Measurements from ENCODE around the gene LCA5L.
"Not testable (repeated sequence)": the region's sequence is repeated elsewhere in the genome, so short reads cannot be mapped to it uniquely, and the experiment has no call there.

Gene LCA5L

GRCh38 chr21:39384674-39385298 lies 60.8 kb downstream of the LCA5L start:
- H4K5ac ChIP-seq (ENCODE audit: low read length), result no peak overlapping the region
- H3K4me2 ChIP-seq (ENCODE audit: low read length), result no peak overlapping the region
- no peaks in the 10 kb centered on the region for H3K36me3 ChIP-seq (ENCODE audit: control insufficient read depth, insufficient read depth, low read length)
- H2BK5ac ChIP-seq (ENCODE audit: low read length), result no peak overlapping the region
- H4K8ac ChIP-seq (ENCODE audit: low read depth, low read length), result no peak overlapping the region
- H3K79me1 ChIP-seq (ENCODE audit: low read length), result peaks cover 6% of the 10 kb centered on the region
- no peak overlapping the region for H3K27ac ChIP-seq (ENCODE audit: low read depth, low read length)
- H2BK15ac ChIP-seq (replicated peaks; ENCODE audit: low read depth), result no peak overlapping the region
- H3K9ac ChIP-seq (ENCODE audit: low read length), result no peak overlapping the region
- DNase-seq, result no peak
- peaks cover 3% of the 10 kb centered on the region for H3K4me1 ChIP-seq (ENCODE audit: control insufficient read depth, low read depth, low read length)
- H3K27me3 ChIP-seq (ENCODE audit: insufficient read depth, low read length, poor library complexity), result no peaks in the 10 kb centered on the region
- H2BK120ac ChIP-seq (ENCODE audit: low read depth, low read length), result no peak overlapping the region
- H2AK5ac ChIP-seq (ENCODE audit: low read length), result no peak overlapping the region
- no peak overlapping the region for H3K23ac ChIP-seq (ENCODE audit: low read length)
- H3K79me2 ChIP-seq (ENCODE audit: control insufficient read depth, insufficient read depth, low read length), result no peaks in the 10 kb centered on the region
- no peak overlapping the region for H3K4ac ChIP-seq (ENCODE audit: low read depth, low read length)
- no peak overlapping the region for H3K4me3 ChIP-seq (ENCODE audit: low read length)
- no peak overlapping the region for H3K18ac ChIP-seq (ENCODE audit: low read length)
- no CpG with 5 or more reads among the region's 13 CpGs for WGBS (ENCODE audit: extremely low coverage, insufficient coverage, low lambda C conversion rate)
- no peak overlapping the region for H3K56ac ChIP-seq (ENCODE audit: low read length)

GRCh38 chr21:39382096-39382495 lies 63.5 kb downstream of the LCA5L start:
- H2BK5ac ChIP-seq (ENCODE audit: low read length); H3K79me1 ChIP-seq (ENCODE audit: low read length); H3K4me2 ChIP-seq (ENCODE audit: low read length); H2BK120ac ChIP-seq (ENCODE audit: low read depth, low read length); H2BK15ac ChIP-seq (replicated peaks; ENCODE audit: low read depth); H3K4me1 ChIP-seq (ENCODE audit: control insufficient read depth, low read depth, low read length); H3K9ac ChIP-seq (ENCODE audit: low read length); H3K56ac ChIP-seq (ENCODE audit: low read length); H3K4ac ChIP-seq (ENCODE audit: low read depth, low read length); H3K36me3 ChIP-seq (ENCODE audit: control insufficient read depth, insufficient read depth, low read length); H4K5ac ChIP-seq (ENCODE audit: low read length); DNase-seq; H4K8ac ChIP-seq (ENCODE audit: low read depth, low read length); H3K4me3 ChIP-seq (ENCODE audit: low read length); H3K27me3 ChIP-seq (ENCODE audit: insufficient read depth, low read length, poor library complexity); H2AK5ac ChIP-seq (ENCODE audit: low read length); H3K23ac ChIP-seq (ENCODE audit: low read length); H3K27ac ChIP-seq (ENCODE audit: low read depth, low read length); H3K18ac ChIP-seq (ENCODE audit: low read length); H3K79me2 ChIP-seq (ENCODE audit: control insufficient read depth, insufficient read depth, low read length): not testable (repeated sequence)
- WGBS (ENCODE audit: extremely low coverage, insufficient coverage, low lambda C conversion rate), result 100% methylated on average over 1 of the region's 7 CpGs

GRCh38 chr21:39381009-39381408 lies 64.6 kb downstream of the LCA5L start:
- DNase-seq, result no peak
- Histone ChIP-seq H3K27ac (ENCODE audit: low read depth, low read length) (no peak overlapping the region), H3K27me3 (ENCODE audit: insufficient read depth, low read length, poor library complexity) (no peaks in the 10 kb centered on the region), H4K8ac (ENCODE audit: low read depth, low read length) (no peak overlapping the region), H3K23ac (ENCODE audit: low read length) (no peak overlapping the region), H3K9ac (ENCODE audit: low read length) (peak overlapping the region; percentile 38), H2BK120ac (ENCODE audit: low read depth, low read length) (no peak overlapping the region), H3K79me2 (ENCODE audit: control insufficient read depth, insufficient read depth, low read length) (no peaks in the 10 kb centered on the region), H3K4ac (ENCODE audit: low read depth, low read length) (no peak overlapping the region), H3K4me2 (ENCODE audit: low read length) (peak overlapping the region; percentile 70), H3K4me3 (ENCODE audit: low read length) (peak overlapping the region; percentile 81), H4K5ac (ENCODE audit: low read length) (no peak overlapping the region), H3K4me1 (ENCODE audit: control insufficient read depth, low read depth, low read length) (peaks cover 5% of the 10 kb centered on the region), H2AK5ac (ENCODE audit: low read length) (no peak overlapping the region), H3K79me1 (ENCODE audit: low read length) (peaks cover 2% of the 10 kb centered on the region), H3K36me3 (ENCODE audit: control insufficient read depth, insufficient read depth, low read length) (no peaks in the 10 kb centered on the region), H3K56ac (ENCODE audit: low read length) (peak overlapping the region; percentile 40), H3K18ac (ENCODE audit: low read length) (no peak overlapping the region), H2BK15ac (replicated peaks; ENCODE audit: low read depth) (no peak overlapping the region), H2BK5ac (ENCODE audit: low read length) (no peak overlapping the region)
- WGBS (ENCODE audit: extremely low coverage, insufficient coverage, low lambda C conversion rate), result no CpG with 5 or more reads among the region's 12 CpGs

- H3K4ac ChIP-seq (ENCODE audit: low read depth, low read length), result no peak overlapping the region
These were observed 65.3 kb downstream of the LCA5L start for GRCh38 chr21:39379986-39380891.

GRCh38 chr21:39377444-39378050 lies 68.0 kb downstream of the LCA5L start:
- H3K23ac ChIP-seq (ENCODE audit: low read length), result no peak overlapping the region
- no peak overlapping the region for H4K8ac ChIP-seq (ENCODE audit: low read depth, low read length)
- H3K27ac ChIP-seq (ENCODE audit: low read depth, low read length), result no peak overlapping the region
- no peak overlapping the region for H2BK15ac ChIP-seq (replicated peaks; ENCODE audit: low read depth)
- H2AK5ac ChIP-seq (ENCODE audit: low read length), result no peak overlapping the region
- no peak overlapping the region for H3K4me2 ChIP-seq (ENCODE audit: low read length)
- H2BK120ac ChIP-seq (ENCODE audit: low read depth, low read length), result no peak overlapping the region
- no peak overlapping the region for H3K4ac ChIP-seq (ENCODE audit: low read depth, low read length)
- no peak overlapping the region for H3K4me3 ChIP-seq (ENCODE audit: low read length)
- no CpG with 5 or more reads among the region's 7 CpGs for WGBS (ENCODE audit: extremely low coverage, insufficient coverage, low lambda C conversion rate)
- H3K79me1 ChIP-seq (ENCODE audit: low read length), result no peaks in the 10 kb centered on the region
- H3K56ac ChIP-seq (ENCODE audit: low read length), result peak overlapping the region; percentile 67
- H3K36me3 ChIP-seq (ENCODE audit: control insufficient read depth, insufficient read depth, low read length), result no peaks in the 10 kb centered on the region
- H3K18ac ChIP-seq (ENCODE audit: low read length), result no peak overlapping the region
- no peaks in the 10 kb centered on the region for H3K27me3 ChIP-seq (ENCODE audit: insufficient read depth, low read length, poor library complexity)
- H3K9ac ChIP-seq (ENCODE audit: low read length), result no peak overlapping the region
- H4K5ac ChIP-seq (ENCODE audit: low read length), result no peak overlapping the region
- peaks cover 5% of the 10 kb centered on the region for H3K4me1 ChIP-seq (ENCODE audit: control insufficient read depth, low read depth, low read length)
- H2BK5ac ChIP-seq (ENCODE audit: low read length), result no peak overlapping the region
- H3K79me2 ChIP-seq (ENCODE audit: control insufficient read depth, insufficient read depth, low read length), result no peaks in the 10 kb centered on the region
- DNase-seq, result peak; percentile 54

More at GRCh38 chr21:39379986-39380891, 65.3 kb downstream of the LCA5L start:
- Histone ChIP-seq H3K56ac (ENCODE audit: low read length) (peak overlapping the region; percentile 46), H2BK15ac (replicated peaks; ENCODE audit: low read depth) (no peak overlapping the region), H3K27me3 (ENCODE audit: insufficient read depth, low read length, poor library complexity) (no peaks in the 10 kb centered on the region), H3K36me3 (ENCODE audit: control insufficient read depth, insufficient read depth, low read length) (no peaks in the 10 kb centered on the region), H3K4me1 (ENCODE audit: control insufficient read depth, low read depth, low read length) (peaks cover 5% of the 10 kb centered on the region), H3K4me3 (ENCODE audit: low read length) (peak overlapping the region; percentile 81), H3K79me2 (ENCODE audit: control insufficient read depth, insufficient read depth, low read length) (no peaks in the 10 kb centered on the region), H2BK120ac (ENCODE audit: low read depth, low read length) (no peak overlapping the region), H3K79me1 (ENCODE audit: low read length) (no peaks in the 10 kb centered on the region), H4K8ac (ENCODE audit: low read depth, low read length) (no peak overlapping the region), H3K9ac (ENCODE audit: low read length) (peak overlapping the region; percentile 62), H3K27ac (ENCODE audit: low read depth, low read length) (peak overlapping the region; percentile 46), H3K18ac (ENCODE audit: low read length) (peak overlapping the region; percentile 25), H2AK5ac (ENCODE audit: low read length) (no peak overlapping the region), H2BK5ac (ENCODE audit: low read length) (no peak overlapping the region), H3K4me2 (ENCODE audit: low read length) (peak overlapping the region; percentile 70), H4K5ac (ENCODE audit: low read length) (no peak overlapping the region), H3K23ac (ENCODE audit: low read length) (no peak overlapping the region)
- WGBS (ENCODE audit: extremely low coverage, insufficient coverage, low lambda C conversion rate), result no CpG with 5 or more reads among the region's 65 CpGs
- peak; percentile 98 for DNase-seq

Data from mesendoderm (in vitro differentiated cells).